GM21381 (cell line): ENCODE results near the gene PAQR4.
"Not testable (repeated sequence)": the region's sequence is repeated elsewhere in the genome, so short reads cannot be mapped to it uniquely, and the experiment has no call there.

Experiments
- ATAC-seq: cut with Tn5 transposase; IDR thresholded peaks from one replicate; pipeline ENCODE4 v1.9.1; 2021; ENCODE audit warnings: mild to moderate bottlenecking, moderate library complexity; ENCODE audit not compliant: unreplicated experiment

The PAQR4 gene

GRCh38 chr16:2968738-2969544, at the start of gene PAQR4:
PAQR4 (plus strand) TSS chr16:2969348; CDS start chr16:2969675, 327 bp downstream.
- peak; percentile 76 for ATAC-seq

GRCh38 chr16:2919511-2920255, 49.5 kb upstream of the PAQR4 start:
- no peak for ATAC-seq

- ATAC-seq = no peak
Observed at GRCh38 chr16:2923481-2923880, 45.7 kb upstream of the PAQR4 start.

- ATAC-seq = no peak
Observed at GRCh38 chr16:2924901-2925755, 44.0 kb upstream of the PAQR4 start.

- no peak for ATAC-seq
Observed at GRCh38 chr16:2925951-2926649, 43.0 kb upstream of the PAQR4 start.

GRCh38 chr16:2926650-2926999, 42.5 kb upstream of the PAQR4 start:
- no peak for ATAC-seq

- no peak for ATAC-seq
Observed at GRCh38 chr16:2927010-2927646, 42.0 kb upstream of the PAQR4 start.

- ATAC-seq = not testable (repeated sequence)
Observed at GRCh38 chr16:2928151-2928550, 41.0 kb upstream of the PAQR4 start.

- no peak for ATAC-seq
Observed at GRCh38 chr16:2928796-2929195, 40.4 kb upstream of the PAQR4 start.

- no peak for ATAC-seq
Observed at GRCh38 chr16:2929693-2930092, 39.5 kb upstream of the PAQR4 start.

GRCh38 chr16:2930236-2930635, 38.9 kb upstream of the PAQR4 start:
- no peak for ATAC-seq

GRCh38 chr16:2931231-2931914, 37.8 kb upstream of the PAQR4 start:
- ATAC-seq = not testable (repeated sequence)

- ATAC-seq = no peak
Observed at GRCh38 chr16:2933136-2933535, 36.0 kb upstream of the PAQR4 start.

- no peak for ATAC-seq
Observed at GRCh38 chr16:2933701-2934100, 35.4 kb upstream of the PAQR4 start.

- ATAC-seq = no peak
Observed at GRCh38 chr16:2934450-2934849, 34.7 kb upstream of the PAQR4 start.

- ATAC-seq = no peak
Observed at GRCh38 chr16:2936436-2937011, 32.6 kb upstream of the PAQR4 start.

GRCh38 chr16:2937170-2937569, 32.0 kb upstream of the PAQR4 start:
- ATAC-seq = no peak

- ATAC-seq = no peak
Observed at GRCh38 chr16:2938206-2938605, 30.9 kb upstream of the PAQR4 start.

- ATAC-seq = no peak
Observed at GRCh38 chr16:2939968-2940367, 29.2 kb upstream of the PAQR4 start.
